Esophagus squamous epithelium (tissue), 5 donors: ENCODE results near the gene APOLD1. TPM values are rescaled to one million over a fixed set of nuclear protein-coding genes. Genes with fewer than 3 reads are reported as not detected.
"Not testable (repeated sequence)": the region's sequence is repeated elsewhere in the genome, so short reads cannot be mapped to it uniquely, and the experiment has no call there.

ENCODE experiments used
- DNase-seq: peaks from one replicate; lab custom pipeline; 2025; lab: John Stamatoyannopoulos, UW
- H3K27ac ChIP-seq, 4 donors: fragments of 200-600 bp; sonication (generic); one replicate each; pipeline ENCODE4 v1.5.1; 2016 to 2019; ENCODE audit warnings: mild to moderate bottlenecking in 1 of 4
- H3K27me3 ChIP-seq, 4 donors: fragments of 200-600 bp; sonication (generic); 1 replicate in 3 of 4; 2 replicates in 1 of 4; pipeline versions ENCODE4 v1.5.1 to v1.6.0; 2017 to 2021; ENCODE audit warnings: antibody characterized with exemption in 1 of 4
- H3K36me3 ChIP-seq, 3 donors: fragments of 200-600 bp; sonication (generic); one replicate each; pipeline ENCODE4 v1.5.1; 2016 to 2019
- H3K4me1 ChIP-seq, 3 donors: fragments of 200-600 bp; sonication (generic); one replicate each; pipeline ENCODE4 v1.5.1; 2017 to 2019
- H3K4me3 ChIP-seq, 4 donors: fragments of 200-600 bp; sonication (generic); 1 replicate in 3 of 4; 2 replicates in 1 of 4; pipeline ENCODE4 v1.5.1; 2016 to 2019; ENCODE audit warnings: mild to moderate bottlenecking in 2 of 4, moderate library complexity in 1 of 4
- H3K9me3 ChIP-seq, 3 donors: fragments of 200-600 bp; sonication (generic); one replicate each; pipeline ENCODE4 v1.5.1; 2016 to 2019
- CTCF ChIP-seq, 6 experiments: fragments of 450-650 bp in 4 of 6; fragments of 200-600 bp in 2 of 6; sonication (generic) in 2 of 6; IDR thresholded peaks; one replicate each; pipeline ENCODE4 v1.5.1; 2016 to 2019; ENCODE audit warnings: antibody characterized with exemption in 6 of 6, mild to moderate bottlenecking in 4 of 6, moderate library complexity in 4 of 6
- POLR2A ChIP-seq, 4 donors: fragments of 450-650 bp; IDR thresholded peaks; one replicate each; pipeline ENCODE4 v1.6.1; 2017; ENCODE audit warnings: antibody characterized with exemption in 4 of 4, mild to moderate bottlenecking in 4 of 4, moderate library complexity in 3 of 4
- WGBS, 2 donors: methylation state at CpG; one replicate each; pipeline ENCODE4 v1.1.5; 2018; 5-methylcytosine and 5-hydroxymethylcytosine counted together
- intact Hi-C: fragments of 100-400 bp; cut with DNase I; formaldehyde crosslinking; loops from one replicate; pipeline ENCODE4 v1.15.0; 2022
- total RNA-seq, 4 donors: library from RNA; depleted of rRNA; stranded (reverse); fragments of >200 nt; gene quantifications; one replicate each; pipeline ENCODE4 v1.1.0, GENCODE V29; 2016
- donor health status: DM: yes; HTN: yes; CAD: no.

The APOLD1 gene
- total RNA-seq, 4 donors from 2014 or later = 2.5 to 14.1 (median 6.8) TPM

GRCh38 chr12:12818701-12819100, 33.2 kb downstream of the APOLD1 start:
- peak overlapping the region in 1 of 4 donors; percentile 18 for H3K27ac ChIP-seq
- H3K4me3 ChIP-seq = no peak overlapping the region
- no peaks in the 10 kb centered on the region for H3K27me3 ChIP-seq
- H3K36me3 ChIP-seq = peaks cover 2 to 72% (median 22%) of the 10 kb centered on the region in 3 donors
- intact Hi-C loops = no loop called here
- WGBS, 2 donors = 89 to 91% methylated on average over 4 of the region's 4 CpGs
- no peak for TF ChIP-seq CTCF (IDR thresholded peaks at IDR 0.05)
- TF ChIP-seq POLR2A (IDR thresholded peaks at IDR 0.05) = no peak
- no peaks in the 10 kb centered on the region for H3K9me3 ChIP-seq
- DNase-seq = no peak
- H3K4me1 ChIP-seq = peaks cover 6 to 64% (median 31%) of the 10 kb centered on the region in 3 donors

GRCh38 chr12:12819221-12819620, 33.8 kb downstream of the APOLD1 start:
- 66 to 88% methylated on average over 2 of the region's 2 CpGs for WGBS, 2 donors
- peaks cover 7 to 77% (median 26%) of the 10 kb centered on the region in 3 donors for H3K36me3 ChIP-seq
- TF ChIP-seq POLR2A (IDR thresholded peaks at IDR 0.05) (no peak), CTCF (IDR thresholded peaks at IDR 0.05) (no peak)
- no peaks in the 10 kb centered on the region for H3K9me3 ChIP-seq
- no peak for DNase-seq
- H3K27ac ChIP-seq = peak overlapping the region in 2 of 4 donors; percentile 54 to 77
- H3K4me3 ChIP-seq = no peak overlapping the region
- peaks cover 6 to 58% (median 26%) of the 10 kb centered on the region in 3 donors for H3K4me1 ChIP-seq
- no peaks in the 10 kb centered on the region for H3K27me3 ChIP-seq
- intact Hi-C loops = no loop called here

DNA sequence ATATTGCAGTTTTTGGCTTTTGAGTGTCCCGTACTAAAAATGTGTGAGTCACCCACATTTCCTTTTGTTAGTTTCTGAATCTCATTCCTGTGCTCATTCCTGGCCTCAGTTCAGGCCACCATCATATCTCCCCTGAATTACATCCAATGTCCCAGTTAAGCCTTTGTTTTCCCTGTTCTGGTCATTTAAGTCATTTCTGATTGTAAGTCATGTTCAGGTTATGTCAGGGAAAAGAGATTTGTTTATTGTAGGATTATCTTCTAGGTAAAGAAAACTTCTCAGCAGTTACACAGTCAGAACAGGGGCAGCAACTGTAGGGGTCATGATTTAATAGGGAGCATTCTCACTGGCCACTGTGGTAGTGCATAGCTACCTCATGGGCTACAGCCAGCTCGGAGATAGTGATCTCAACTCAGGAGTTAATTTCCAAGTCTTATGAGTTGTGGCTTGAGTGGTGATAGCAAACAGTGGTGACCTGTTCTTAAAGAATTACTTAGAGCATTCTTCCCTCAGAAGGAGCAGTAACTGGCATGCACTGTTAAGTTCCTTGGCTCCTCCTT, 34.4 kb downstream of the APOLD1 start:
- DNase-seq = no peak
- H3K4me1 ChIP-seq = peaks cover 1 to 52% (median 19%) of the 10 kb centered on the region in 3 donors

GRCh38 chr12:12820376-12820775, 34.9 kb downstream of the APOLD1 start:
- H3K4me3 ChIP-seq, H3K9me3 ChIP-seq, intact Hi-C loops, H3K27me3 ChIP-seq, DNase-seq: not testable (repeated sequence)
- H3K4me1 ChIP-seq = peaks cover 0 to 47% (median 16%) of the 10 kb centered on the region in 3 donors
- peaks cover 7 to 81% (median 32%) of the 10 kb centered on the region in 3 donors for H3K36me3 ChIP-seq
- whole genome bisulfite sequencing, 2 donors = 96 to 97% methylated on average over 11 of the region's 11 CpGs
- peak overlapping the region in 1 of 4 donors; percentile 54 for H3K27ac ChIP-seq

More for the DNA sequence above, 34.4 kb downstream of the APOLD1 start:
- intact Hi-C loops = no loop called here
- TF ChIP-seq CTCF (IDR thresholded peaks at IDR 0.05) = no peak
- TF ChIP-seq POLR2A (IDR thresholded peaks at IDR 0.05) = no peak
- 30 to 42% methylated on average over 2 of the region's 2 CpGs for WGBS, 2 donors
- Histone ChIP-seq H3K4me3 (no peak overlapping the region), H3K36me3 (peaks cover 7 to 81% (median 31%) of the 10 kb centered on the region in 3 donors), H3K27me3 (no peaks in the 10 kb centered on the region), H3K27ac (peak overlapping the region in 2 of 4 donors; percentile 54 to 77), H3K9me3 (no peaks in the 10 kb centered on the region)

DNA sequence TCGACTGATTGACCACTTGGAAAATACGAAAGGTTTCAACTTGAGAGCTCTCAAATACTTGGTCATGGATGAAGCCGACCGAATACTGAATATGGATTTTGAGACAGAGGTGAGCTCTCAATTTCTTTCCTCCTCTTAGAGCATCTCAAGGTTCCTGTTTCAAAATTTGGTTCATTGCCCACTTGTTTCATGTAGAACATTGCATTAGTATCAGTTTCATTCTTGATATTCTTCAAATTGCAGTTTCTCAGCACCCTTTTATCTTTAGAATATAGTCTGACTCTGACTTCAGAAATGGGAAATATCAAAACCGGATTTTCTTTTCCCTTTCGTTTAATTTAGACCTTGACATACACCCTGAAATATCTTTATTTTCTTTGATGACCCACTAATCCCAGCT, 36.5 kb downstream of the APOLD1 start:
- Histone ChIP-seq H3K4me1 (peaks cover 0 to 32% (median 13%) of the 10 kb centered on the region in 3 donors), H3K9me3 (no peaks in the 10 kb centered on the region), H3K4me3 (no peak overlapping the region), H3K27me3 (no peaks in the 10 kb centered on the region), H3K27ac (no peak overlapping the region), H3K36me3 (peaks cover 14 to 85% (median 41%) of the 10 kb centered on the region in 3 donors)
- TF ChIP-seq CTCF (IDR thresholded peaks at IDR 0.05) (no peak), POLR2A (IDR thresholded peaks at IDR 0.05) (no peak)
- no peak for DNase-seq
- 74 to 84% methylated on average over 6 of the region's 6 CpGs for WGBS, 2 donors
- intact Hi-C loops = no loop called here
